ENCODE results near the gene FGGY. TPM values are rescaled to one million over a fixed set of nuclear protein-coding genes. Genes with fewer than 3 reads are reported as not detected.

Gene FGGY
- total and polyA plus RNA-seq, 2 donors (not counting 1 experiment from before 2014, with no cell fraction given), result 6.1 to 38.5 TPM

DNA sequence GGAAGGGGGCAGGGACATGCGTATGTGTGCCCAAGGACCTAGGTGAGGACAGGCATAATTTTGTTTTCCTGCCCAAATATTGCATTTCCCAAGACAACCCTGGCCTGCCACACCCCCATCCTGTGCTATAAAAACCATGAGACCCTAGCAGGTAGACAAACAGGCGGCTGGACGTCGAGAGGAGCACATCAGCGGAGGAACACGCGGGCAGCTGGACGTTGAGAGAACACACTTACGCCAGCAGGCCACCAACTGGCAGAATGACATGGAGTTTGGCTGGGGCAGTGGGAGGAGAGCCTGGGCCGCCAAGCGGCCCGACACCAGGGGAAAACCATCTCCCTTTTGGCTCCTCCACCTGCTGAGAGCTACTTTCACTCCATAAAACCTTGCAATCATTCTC, 3.0 kb upstream of the FGGY start:
- ATAC-seq (ENCODE audit: low read depth), result no peak

DNA sequence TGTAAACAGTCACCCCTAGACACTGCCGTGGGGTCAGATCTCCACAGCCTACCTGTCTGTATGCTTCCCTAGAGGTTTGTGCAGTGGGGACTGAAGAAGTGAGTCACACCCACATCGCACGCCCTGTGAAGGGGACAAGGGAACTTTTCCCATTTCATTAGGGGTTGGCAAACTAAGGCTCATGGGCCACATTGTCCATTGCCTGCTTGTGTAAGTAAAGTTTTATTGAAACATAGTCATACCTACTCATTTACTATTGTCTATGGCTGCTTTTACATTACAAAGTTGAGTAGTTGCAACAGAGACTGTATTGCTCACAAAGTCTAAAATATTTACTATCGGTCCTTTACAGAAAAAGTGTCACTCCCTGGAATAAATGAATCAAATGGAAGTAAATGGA, 2.5 kb upstream of the FGGY start:
- ATAC-seq (ENCODE audit: low read depth) (no peak), DNase-seq (no peak)
- CTCF ChIA-PET, result no interaction called here
- H3K4me3 ChIP-seq (ENCODE audit: control extremely low read depth in 1 of 5, extremely low read depth in 1 of 5, insufficient read depth in 1 of 5, low read depth in 2 of 5, low read length in 4 of 5), result no peak overlapping the region
- H3K79me2 ChIP-seq (ENCODE audit: control insufficient read depth, insufficient read depth, low read length), result no peaks in the 10 kb centered on the region
- no peaks in the 10 kb centered on the region for H3K36me3 ChIP-seq (replicated peaks in 1 of 2; ENCODE audit: control extremely low read depth in 1 of 2, control insufficient read depth in 1 of 2, extremely low read depth in 1 of 2, insufficient read depth in 2 of 2, low read length in 1 of 2)
- no peak overlapping the region for H3K9ac ChIP-seq (ENCODE audit: low read length)
- H3K4me1 ChIP-seq (ENCODE audit: control insufficient read depth in 2 of 2, insufficient read depth in 2 of 2, low read length in 2 of 2), result peaks cover 26 to 33% of the 10 kb centered on the region in 2 donors
- H4K20me1 ChIP-seq (ENCODE audit: control insufficient read depth, insufficient read depth, low read length, poor library complexity, severe bottlenecking), result no peaks in the 10 kb centered on the region
- intact Hi-C loops (cut with micrococcal nuclease), result loop anchor here (10.0 kb wide), 2 partner anchors 480 to 520 kb away; partner anchors contain the start of gene HOOK1
- no peak overlapping the region for H3K27ac ChIP-seq (ENCODE audit: low read length in 2 of 2)
- WGBS (ENCODE audit: insufficient coverage), result 100% methylated on average over 1 of the region's 4 CpGs
- Mint-ChIP-seq H3K4me1 (peaks cover 55% of the 10 kb centered on the region), H3K9me3 (ENCODE audit: insufficient read depth) (no peaks in the 10 kb centered on the region), H3K27ac (no peak overlapping the region), H3K27me3 (no peaks in the 10 kb centered on the region), H3K4me3 (no peak overlapping the region)
- no peak overlapping the region for H2AFZ ChIP-seq (ENCODE audit: insufficient read depth, low read depth, low read length, poor library complexity, severe bottlenecking)
- no peaks in the 10 kb centered on the region for H3K27me3 ChIP-seq (replicated peaks in 1 of 4; ENCODE audit: control extremely low read depth in 1 of 4, control insufficient read depth in 3 of 4, insufficient read depth in 4 of 4, low read length in 3 of 4)
- TF ChIP-seq, protein P1, sequence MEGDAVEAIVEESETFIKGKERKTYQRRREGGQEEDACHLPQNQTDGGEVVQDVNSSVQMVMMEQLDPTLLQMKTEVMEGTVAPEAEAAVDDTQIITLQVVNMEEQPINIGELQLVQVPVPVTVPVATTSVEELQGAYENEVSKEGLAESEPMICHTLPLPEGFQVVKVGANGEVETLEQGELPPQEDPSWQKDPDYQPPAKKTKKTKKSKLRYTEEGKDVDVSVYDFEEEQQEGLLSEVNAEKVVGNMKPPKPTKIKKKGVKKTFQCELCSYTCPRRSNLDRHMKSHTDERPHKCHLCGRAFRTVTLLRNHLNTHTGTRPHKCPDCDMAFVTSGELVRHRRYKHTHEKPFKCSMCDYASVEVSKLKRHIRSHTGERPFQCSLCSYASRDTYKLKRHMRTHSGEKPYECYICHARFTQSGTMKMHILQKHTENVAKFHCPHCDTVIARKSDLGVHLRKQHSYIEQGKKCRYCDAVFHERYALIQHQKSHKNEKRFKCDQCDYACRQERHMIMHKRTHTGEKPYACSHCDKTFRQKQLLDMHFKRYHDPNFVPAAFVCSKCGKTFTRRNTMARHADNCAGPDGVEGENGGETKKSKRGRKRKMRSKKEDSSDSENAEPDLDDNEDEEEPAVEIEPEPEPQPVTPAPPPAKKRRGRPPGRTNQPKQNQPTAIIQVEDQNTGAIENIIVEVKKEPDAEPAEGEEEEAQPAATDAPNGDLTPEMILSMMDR (IDR thresholded peaks at IDR 0.05), result no peak
- no peak for TF ChIP-seq EZH2 (IDR thresholded peaks at IDR 0.05; ENCODE audit: borderline replicate concordance, insufficient read depth, low read depth, low read length, poor library complexity, severe bottlenecking)
- no peak overlapping the region for H3K4me2 ChIP-seq (replicated peaks; ENCODE audit: low read depth, low read length, poor library complexity, severe bottlenecking)
- POLR2A ChIA-PET, result interaction anchor here (2.6 kb wide), 1 partner anchor 510 kb away, joined by 25 read pairs; the partner anchor contains the start of gene JUN
- no peaks in the 10 kb centered on the region for H3K9me3 ChIP-seq (ENCODE audit: control extremely low read depth in 1 of 3, control insufficient read depth in 2 of 3, insufficient read depth in 1 of 3, low read length in 2 of 3)

More for the DNA sequence above, 3.0 kb upstream of the FGGY start:
- Histone ChIP-seq H3K27me3 (replicated peaks in 1 of 4; ENCODE audit: control extremely low read depth in 1 of 4, control insufficient read depth in 3 of 4, insufficient read depth in 4 of 4, low read length in 3 of 4) (no peaks in the 10 kb centered on the region), H3K9ac (ENCODE audit: low read length) (no peak overlapping the region), H3K9me3 (ENCODE audit: control extremely low read depth in 1 of 3, control insufficient read depth in 2 of 3, insufficient read depth in 1 of 3, low read length in 2 of 3) (no peaks in the 10 kb centered on the region), H3K4me1 (ENCODE audit: control insufficient read depth in 2 of 2, insufficient read depth in 2 of 2, low read length in 2 of 2) (peaks cover 26 to 33% of the 10 kb centered on the region in 2 donors), H3K79me2 (ENCODE audit: control insufficient read depth, insufficient read depth, low read length) (no peaks in the 10 kb centered on the region), H2AFZ (ENCODE audit: insufficient read depth, low read depth, low read length, poor library complexity, severe bottlenecking) (no peak overlapping the region), H4K20me1 (ENCODE audit: control insufficient read depth, insufficient read depth, low read length, poor library complexity, severe bottlenecking) (no peaks in the 10 kb centered on the region), H3K4me2 (replicated peaks; ENCODE audit: low read depth, low read length, poor library complexity, severe bottlenecking) (no peak overlapping the region), H3K4me3 (ENCODE audit: control extremely low read depth in 1 of 5, extremely low read depth in 1 of 5, insufficient read depth in 1 of 5, low read depth in 2 of 5, low read length in 4 of 5) (no peak overlapping the region), H3K27ac (ENCODE audit: low read length in 2 of 2) (no peak overlapping the region), H3K36me3 (replicated peaks in 1 of 2; ENCODE audit: control extremely low read depth in 1 of 2, control insufficient read depth in 1 of 2, extremely low read depth in 1 of 2, insufficient read depth in 2 of 2, low read length in 1 of 2) (no peaks in the 10 kb centered on the region)
- Mint-ChIP-seq H3K4me1 (peaks cover 55% of the 10 kb centered on the region), H3K9me3 (ENCODE audit: insufficient read depth) (no peaks in the 10 kb centered on the region), H3K27ac (no peak overlapping the region), H3K27me3 (no peaks in the 10 kb centered on the region), H3K4me3 (no peak overlapping the region)
- POLR2A ChIA-PET, result no interaction called here
- 97% methylated on average over 12 of the region's 12 CpGs for WGBS (ENCODE audit: insufficient coverage)
- TF ChIP-seq, protein P1 (IDR thresholded peaks at IDR 0.05), result no peak
- no peak for TF ChIP-seq EZH2 (IDR thresholded peaks at IDR 0.05; ENCODE audit: borderline replicate concordance, insufficient read depth, low read depth, low read length, poor library complexity, severe bottlenecking)
- CTCF ChIA-PET, result no interaction called here
- DNase-seq, result no peak
- intact Hi-C loops (cut with micrococcal nuclease), result loop anchor here (10.0 kb wide), 2 partner anchors 479 to 521 kb away; partner anchors contain the start of gene HOOK1
